Measurements from ENCODE around the gene PTPRT. TPM values are rescaled to one million over a fixed set of nuclear protein-coding genes. Genes with fewer than 3 reads are reported as not detected.

The PTPRT gene
- total and polyA plus RNA-seq, 2 of the 4 experiments (the other 2 are of a cell fraction): not detected

DNA sequence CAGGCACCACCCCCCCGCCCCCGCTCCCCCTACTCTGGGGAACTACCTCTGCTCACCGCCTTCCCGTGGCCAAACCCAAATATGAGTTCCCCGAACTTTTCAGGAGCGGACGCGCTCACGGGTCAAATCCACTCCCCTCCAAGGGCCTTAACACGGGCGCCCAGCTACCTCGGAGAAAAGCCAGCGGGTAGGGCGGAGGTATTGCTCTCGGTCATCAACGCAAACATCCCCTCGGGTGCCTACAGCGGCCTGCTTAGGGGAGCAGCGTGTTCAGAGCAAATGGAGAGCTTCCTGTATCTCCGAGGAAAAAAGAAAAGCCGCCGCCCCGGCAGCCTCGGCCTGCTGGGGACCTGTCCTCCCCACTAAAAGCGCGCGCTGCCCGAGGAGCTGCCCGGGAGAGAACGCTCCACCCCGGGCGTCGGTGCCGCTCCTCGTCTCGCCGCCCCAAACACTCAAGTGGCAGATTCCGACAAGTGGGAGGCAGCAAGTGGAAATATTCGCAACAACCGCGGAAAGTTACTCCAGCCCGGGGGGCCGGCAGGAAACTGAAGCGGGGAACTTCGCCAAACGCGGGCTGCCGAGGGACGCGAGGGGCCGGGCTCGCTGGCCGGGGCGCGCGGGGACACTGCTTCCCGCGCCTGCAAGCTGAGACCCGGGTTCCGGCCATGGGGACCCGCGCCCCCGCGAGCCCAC is 699 bp downstream of the PTPRT start:
- H4K8ac ChIP-seq (ENCODE audit: low read depth in 2 of 2, low read length in 2 of 2): no peak overlapping the region
- no peak overlapping the region for H3K56ac ChIP-seq (ENCODE audit: extremely low read depth, insufficient read depth, low read length)
- in situ Hi-C loops (cut with MboI; ENCODE audit: low sequenced_read_pairs): no loop called here
- CTCF ChIA-PET: no interaction called here
- H3K9ac ChIP-seq (ENCODE audit: low read depth, low read length): no peak overlapping the region
- H2BK120ac ChIP-seq (ENCODE audit: low read depth, low read length): no peak overlapping the region
- no peak for DNase-seq
- H2BK5ac ChIP-seq (ENCODE audit: low read depth, low read length, poor library complexity, severe bottlenecking): no peak overlapping the region
- TF ChIP-seq POLR2A (IDR thresholded peaks at IDR 0.05; ENCODE audit: low read depth, low read length) (no peak), BHLHE40 (IDR thresholded peaks at IDR 0.05; ENCODE audit: low read depth, low read length) (no peak), RCOR1 (IDR thresholded peaks at IDR 0.05; ENCODE audit: insufficient replicate concordance, low read length) (no peak), RAD21 (IDR thresholded peaks at IDR 0.05; ENCODE audit: low read length) (no peak)
- TF ChIP-seq, protein P1, sequence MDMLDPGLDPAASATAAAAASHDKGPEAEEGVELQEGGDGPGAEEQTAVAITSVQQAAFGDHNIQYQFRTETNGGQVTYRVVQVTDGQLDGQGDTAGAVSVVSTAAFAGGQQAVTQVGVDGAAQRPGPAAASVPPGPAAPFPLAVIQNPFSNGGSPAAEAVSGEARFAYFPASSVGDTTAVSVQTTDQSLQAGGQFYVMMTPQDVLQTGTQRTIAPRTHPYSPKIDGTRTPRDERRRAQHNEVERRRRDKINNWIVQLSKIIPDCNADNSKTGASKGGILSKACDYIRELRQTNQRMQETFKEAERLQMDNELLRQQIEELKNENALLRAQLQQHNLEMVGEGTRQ (IDR thresholded peaks at IDR 0.05; ENCODE audit: low read depth, low read length): no peak
- TF ChIP-seq, protein P2, sequence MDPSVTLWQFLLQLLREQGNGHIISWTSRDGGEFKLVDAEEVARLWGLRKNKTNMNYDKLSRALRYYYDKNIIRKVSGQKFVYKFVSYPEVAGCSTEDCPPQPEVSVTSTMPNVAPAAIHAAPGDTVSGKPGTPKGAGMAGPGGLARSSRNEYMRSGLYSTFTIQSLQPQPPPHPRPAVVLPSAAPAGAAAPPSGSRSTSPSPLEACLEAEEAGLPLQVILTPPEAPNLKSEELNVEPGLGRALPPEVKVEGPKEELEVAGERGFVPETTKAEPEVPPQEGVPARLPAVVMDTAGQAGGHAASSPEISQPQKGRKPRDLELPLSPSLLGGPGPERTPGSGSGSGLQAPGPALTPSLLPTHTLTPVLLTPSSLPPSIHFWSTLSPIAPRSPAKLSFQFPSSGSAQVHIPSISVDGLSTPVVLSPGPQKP (IDR thresholded peaks at IDR 0.05; ENCODE audit: borderline replicate concordance, low read depth, low read length): no peak
- no TSS peak for BruUV-seq (replicated peaks)
- no peak overlapping the region for H3K4ac ChIP-seq (ENCODE audit: low read depth, low read length)
- no peaks in the 10 kb centered on the region for H3K4me1 ChIP-seq (ENCODE audit: control insufficient read depth, insufficient read depth, low read length)
- H3K36me3 ChIP-seq (ENCODE audit: control insufficient read depth, insufficient read depth, low read length): no peaks in the 10 kb centered on the region
- no peaks in the 10 kb centered on the region for H3K79me1 ChIP-seq (ENCODE audit: low read depth in 1 of 2, low read length in 2 of 2)
- H3K4me3 ChIP-seq (ENCODE audit: insufficient read depth, low read depth, low read length): no peak overlapping the region
- no peak overlapping the region for H2AK5ac ChIP-seq (ENCODE audit: low read depth, low read length)
- no peak overlapping the region for H2BK15ac ChIP-seq (ENCODE audit: low read depth, low read length)
- H3K4me2 ChIP-seq (ENCODE audit: low read depth, low read length): no peak overlapping the region
- H4K91ac ChIP-seq (ENCODE audit: insufficient read depth, low read depth, low read length): no peak overlapping the region
- dilution Hi-C loops (cut with HindIII; ENCODE audit: low sequenced_read_pairs, unreplicated experiment): no loop called here
- H3K27me3 ChIP-seq (ENCODE audit: control insufficient read depth, insufficient read depth, low read length): peaks cover 18% of the 10 kb centered on the region
- H3K9me1 ChIP-seq (ENCODE audit: insufficient read depth, low read length): no peaks in the 10 kb centered on the region
- H4K20me1 ChIP-seq (ENCODE audit: insufficient read depth, low read length): no peaks in the 10 kb centered on the region
- no peaks in the 10 kb centered on the region for H3K9me3 ChIP-seq (ENCODE audit: control insufficient read depth, insufficient read depth, low read length)
- H3K27ac ChIP-seq (ENCODE audit: insufficient read depth, low read length): no peak overlapping the region
- 0% methylated on average over 10 of the region's 64 CpGs; no CpG with 5 or more reads in 1 of the 2 experiments for WGBS, 2 experiments (ENCODE audit: extremely low coverage in 2 of 2, insufficient read length in 1 of 2)
- H2AK9ac ChIP-seq (replicated peaks; ENCODE audit: low read depth, low read length, poor library complexity): no peak overlapping the region
- POLR2A ChIA-PET (ENCODE audit: unreplicated experiment): no interaction called here
- H4K5ac ChIP-seq (ENCODE audit: low read depth, low read length): no peak overlapping the region
- H3K14ac ChIP-seq (replicated peaks; ENCODE audit: low read depth, low read length): no peak overlapping the region
- no peak overlapping the region for H2AFZ ChIP-seq (replicated peaks; ENCODE audit: low read length, poor library complexity)
- ATAC-seq (ENCODE audit: low read depth): no peak
- H3K23ac ChIP-seq (ENCODE audit: low read depth, low read length): no peak overlapping the region
- H2BK20ac ChIP-seq (ENCODE audit: low read depth, low read length): no peak overlapping the region
- intact Hi-C loops (cut with micrococcal nuclease): loop anchor here (5.0 kb wide), 1 partner anchor 218 kb away; no protein-coding TSS in a partner anchor
- H3K18ac ChIP-seq (ENCODE audit: low read depth, low read length): no peak overlapping the region

Measured in IMR-90 (cell line).